HG03175 (cell line): ENCODE measurements around the gene CARMIL1.

ENCODE experiments used
- ATAC-seq: cut with Tn5 transposase; IDR thresholded peaks from one replicate; pipeline ENCODE4 v1.9.1; 2021; ENCODE audit warnings: mild to moderate bottlenecking, moderate library complexity; ENCODE audit not compliant: unreplicated experiment

CARMIL1 gene

DNA sequence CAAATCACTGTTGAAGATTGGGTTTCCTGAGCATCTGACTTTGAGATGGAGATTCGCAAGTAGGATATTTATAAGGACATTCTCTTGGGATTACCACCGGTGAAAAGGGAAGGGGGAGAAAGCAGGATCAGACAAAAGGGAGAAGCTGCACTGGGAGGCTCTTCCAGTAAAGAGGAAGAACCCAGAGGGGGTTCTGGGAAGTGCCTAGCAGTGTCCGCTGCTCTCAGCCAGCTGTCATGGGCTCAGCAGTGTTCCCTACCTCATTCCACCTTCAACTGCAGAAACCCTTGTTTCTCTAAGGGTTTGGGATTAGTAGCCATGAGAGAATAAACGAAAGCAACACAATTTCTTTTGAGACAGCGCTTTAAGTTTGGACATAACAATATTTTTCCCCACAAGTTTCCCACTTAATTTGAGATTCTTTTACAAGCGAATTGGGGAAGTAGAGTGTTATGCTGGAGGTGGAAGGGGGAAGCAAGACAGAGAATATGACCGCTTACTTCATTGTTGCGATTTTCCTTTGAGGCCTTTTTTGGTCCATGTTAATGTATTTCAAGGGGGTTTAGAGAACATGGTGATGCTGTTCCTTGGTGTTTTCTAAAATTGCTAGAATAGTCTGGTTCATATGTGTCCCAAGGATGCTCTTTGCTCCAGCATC lies 218.3 kb downstream of the CARMIL1 start:
- ATAC-seq = no peak

- ATAC-seq = no peak
These were observed 219.3 kb downstream of the CARMIL1 start for GRCh38 chr6:25498505-25498904.

DNA sequence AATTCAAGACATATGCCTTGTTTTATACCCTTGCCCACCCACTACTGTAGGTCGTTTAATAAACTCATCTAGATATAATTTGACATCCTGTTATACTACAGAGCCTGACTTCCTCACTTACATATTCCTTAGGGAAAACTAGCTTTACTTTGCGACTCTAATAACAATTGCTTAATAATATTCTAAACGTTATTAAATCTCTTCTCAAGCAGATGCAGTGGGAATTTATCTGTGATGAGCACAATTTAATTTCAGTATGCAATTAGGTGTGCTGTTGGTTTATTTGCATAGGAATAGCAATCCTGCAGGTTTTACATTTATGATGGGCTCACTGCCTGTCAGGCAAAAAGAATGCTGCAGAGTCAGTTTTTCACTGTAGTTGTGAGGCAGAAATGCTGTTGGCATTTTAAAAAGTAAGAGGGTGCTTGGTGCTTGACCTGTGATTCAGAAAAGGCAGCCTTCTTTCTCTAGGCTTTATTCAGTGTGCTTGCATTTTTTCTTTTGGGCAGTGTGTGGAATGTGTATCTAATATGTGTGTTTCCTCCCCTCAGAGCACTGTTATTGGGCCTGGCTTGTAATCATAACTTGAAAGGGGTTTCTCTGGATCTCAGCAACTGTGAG lies 220.6 kb downstream of the CARMIL1 start:
- ATAC-seq = no peak

- no peak for ATAC-seq
These were observed 224.5 kb downstream of the CARMIL1 start for GRCh38 chr6:25503686-25504085.

DNA sequence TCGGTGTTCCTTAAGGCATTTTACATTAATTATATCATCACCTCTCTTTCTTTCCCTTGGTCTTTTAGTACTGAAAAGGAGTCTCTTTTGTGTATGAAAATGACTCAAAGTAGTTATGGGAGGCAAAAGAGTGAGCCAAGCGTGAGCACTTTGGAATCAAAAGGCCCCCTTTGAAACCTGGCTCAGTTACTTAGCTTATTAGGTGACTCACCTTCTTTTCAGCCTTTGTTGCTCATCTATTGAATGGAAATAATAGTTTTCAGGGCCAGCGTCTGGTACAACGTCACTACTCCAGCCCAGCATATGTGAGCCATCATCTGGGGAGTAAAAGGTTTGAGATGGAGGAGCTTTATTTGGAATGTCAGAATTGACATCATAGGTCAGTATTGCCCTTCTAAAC lies 225.5 kb downstream of the CARMIL1 start:
- ATAC-seq = no peak

- no peak for ATAC-seq
These were observed 226.8 kb downstream of the CARMIL1 start for GRCh38 chr6:25506020-25506419.

- no peak for ATAC-seq
These were observed 228.9 kb downstream of the CARMIL1 start for GRCh38 chr6:25508051-25508450.

DNA sequence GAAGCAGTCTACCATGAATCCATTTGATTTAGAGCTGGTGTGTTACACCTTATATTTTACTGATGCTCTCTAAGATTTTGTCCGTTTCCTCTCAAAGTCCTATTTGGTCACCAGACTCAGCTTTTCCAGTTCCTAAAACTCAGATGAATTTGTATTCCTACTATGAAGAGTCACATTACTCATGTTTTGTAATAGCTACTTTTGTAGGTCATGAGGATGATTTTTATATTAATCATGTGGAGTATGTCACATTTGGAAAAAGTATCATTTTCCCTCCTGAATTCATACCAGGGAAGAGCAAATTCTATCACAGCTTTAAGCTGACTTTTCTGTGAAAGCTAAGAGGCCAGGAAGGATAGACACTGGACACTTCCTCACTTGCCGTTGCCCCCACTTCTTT lies 232.2 kb downstream of the CARMIL1 start:
- no peak for ATAC-seq

DNA sequence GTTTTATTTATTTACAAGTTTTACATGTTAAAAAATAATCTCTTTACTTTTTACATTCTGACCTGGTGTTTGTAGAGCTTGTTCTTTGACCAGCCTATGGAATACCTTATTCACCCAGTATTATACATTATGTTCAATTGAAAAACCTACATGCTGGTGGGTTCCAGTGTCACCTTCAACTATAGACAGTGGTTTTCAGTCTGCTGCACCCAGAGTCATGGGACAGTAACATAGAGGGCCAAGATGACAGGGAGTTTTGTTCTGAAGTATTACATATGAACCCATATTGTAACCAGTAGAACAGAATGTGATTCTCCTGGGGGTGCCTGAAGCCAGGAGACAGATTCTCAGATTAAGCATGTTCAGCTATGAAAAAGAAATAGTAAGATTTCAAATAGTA lies 233.4 kb downstream of the CARMIL1 start:
- no peak for ATAC-seq

GRCh38 chr6:25519856-25520255 lies 240.7 kb downstream of the CARMIL1 start:
- no peak for ATAC-seq

GRCh38 chr6:25524542-25524941 lies 245.4 kb downstream of the CARMIL1 start:
- ATAC-seq = no peak

- ATAC-seq = no peak
These were observed 245.9 kb downstream of the CARMIL1 start for GRCh38 chr6:25525078-25525477.

DNA sequence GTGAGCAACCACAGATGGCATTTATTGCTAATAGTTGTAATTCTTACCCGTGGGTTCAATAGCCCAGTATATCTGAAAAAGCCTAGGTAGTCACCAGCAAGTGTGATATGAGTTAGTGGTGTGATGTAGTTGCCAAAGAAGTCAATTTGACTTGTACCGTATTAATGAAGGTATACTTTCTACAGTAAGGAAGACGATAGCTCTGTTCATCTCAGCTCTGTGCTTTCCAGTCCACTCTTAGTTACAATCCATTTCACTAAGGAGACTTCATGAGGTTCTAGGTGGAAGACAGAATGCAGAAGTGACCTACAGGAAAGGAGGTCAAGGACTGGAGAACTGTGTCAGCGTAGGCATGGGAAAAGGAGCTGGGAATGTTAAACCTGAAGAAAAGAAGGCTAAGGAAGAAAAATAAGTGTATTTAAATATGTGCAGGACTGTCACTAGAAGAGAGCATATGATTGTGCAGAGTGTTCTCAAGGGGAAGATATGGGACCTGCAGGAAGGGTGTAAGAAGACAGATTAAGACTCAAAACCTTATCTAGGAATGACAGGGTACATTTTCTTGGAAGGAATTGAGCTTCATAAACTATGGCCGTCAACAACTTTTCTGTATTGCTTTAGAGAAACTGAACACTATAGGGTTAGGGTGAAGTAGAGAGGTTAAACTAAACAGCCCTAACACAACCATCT lies 255.9 kb downstream of the CARMIL1 start:
- ATAC-seq = no peak

- no peak for ATAC-seq
These were observed 256.6 kb downstream of the CARMIL1 start for GRCh38 chr6:25535632-25536225.

GRCh38 chr6:25536781-25537180 lies 257.6 kb downstream of the CARMIL1 start:
- no peak for ATAC-seq

- no peak for ATAC-seq
These were observed 258.3 kb downstream of the CARMIL1 start for GRCh38 chr6:25537349-25538018.

- ATAC-seq = no peak
These were observed 262.1 kb downstream of the CARMIL1 start for GRCh38 chr6:25541228-25541627.

- no peak for ATAC-seq
These were observed 264.1 kb downstream of the CARMIL1 start for GRCh38 chr6:25542984-25543910.

GRCh38 chr6:25544833-25545232 lies 265.7 kb downstream of the CARMIL1 start:
- no peak for ATAC-seq

- ATAC-seq = no peak
These were observed 268.6 kb downstream of the CARMIL1 start for GRCh38 chr6:25547797-25548196.
